Esophagus muscularis mucosa (tissue), 3 donors: ENCODE data around the gene ANKS3.

Source experiments
- POLR2A ChIP-seq: fragments of 450-650 bp; IDR thresholded peaks from one replicate; pipeline ENCODE4 v1.6.1; 2017; ENCODE audit warnings: antibody characterized with exemption, moderate library complexity, mild to moderate bottlenecking, low read depth
- TF ChIP-seq, protein P1 (sequence below), 3 experiments: fragments of 200-600 bp in 2 of 3; fragments of 450-650 bp in 1 of 3; sonication (generic) in 2 of 3; IDR thresholded peaks; one replicate each; pipeline ENCODE4 v1.5.1; 2017 to 2019; ENCODE audit warnings: antibody characterized with exemption in 3 of 3, mild to moderate bottlenecking in 2 of 3, moderate library complexity in 1 of 3

DNA sequence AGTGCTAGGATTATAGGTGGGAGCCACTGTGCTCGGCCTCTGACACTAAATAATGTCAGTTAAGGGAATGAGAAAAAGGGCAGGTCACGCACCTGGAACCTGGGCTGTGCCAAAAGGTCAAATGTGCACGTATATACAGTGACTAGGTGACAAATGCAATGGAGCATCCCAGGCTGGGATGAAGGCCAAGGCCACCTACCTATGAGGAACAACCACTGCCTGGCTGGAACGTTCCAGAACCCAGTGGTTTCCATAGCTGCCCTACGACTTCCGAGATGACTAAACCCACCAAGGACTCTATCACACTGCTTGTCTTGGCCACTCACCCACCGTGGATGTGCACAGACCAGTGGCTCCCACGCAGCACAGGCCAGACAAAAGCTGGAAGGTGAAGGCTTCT, 16.8 kb upstream of the ANKS3 start:
- TF ChIP-seq, protein P1, sequence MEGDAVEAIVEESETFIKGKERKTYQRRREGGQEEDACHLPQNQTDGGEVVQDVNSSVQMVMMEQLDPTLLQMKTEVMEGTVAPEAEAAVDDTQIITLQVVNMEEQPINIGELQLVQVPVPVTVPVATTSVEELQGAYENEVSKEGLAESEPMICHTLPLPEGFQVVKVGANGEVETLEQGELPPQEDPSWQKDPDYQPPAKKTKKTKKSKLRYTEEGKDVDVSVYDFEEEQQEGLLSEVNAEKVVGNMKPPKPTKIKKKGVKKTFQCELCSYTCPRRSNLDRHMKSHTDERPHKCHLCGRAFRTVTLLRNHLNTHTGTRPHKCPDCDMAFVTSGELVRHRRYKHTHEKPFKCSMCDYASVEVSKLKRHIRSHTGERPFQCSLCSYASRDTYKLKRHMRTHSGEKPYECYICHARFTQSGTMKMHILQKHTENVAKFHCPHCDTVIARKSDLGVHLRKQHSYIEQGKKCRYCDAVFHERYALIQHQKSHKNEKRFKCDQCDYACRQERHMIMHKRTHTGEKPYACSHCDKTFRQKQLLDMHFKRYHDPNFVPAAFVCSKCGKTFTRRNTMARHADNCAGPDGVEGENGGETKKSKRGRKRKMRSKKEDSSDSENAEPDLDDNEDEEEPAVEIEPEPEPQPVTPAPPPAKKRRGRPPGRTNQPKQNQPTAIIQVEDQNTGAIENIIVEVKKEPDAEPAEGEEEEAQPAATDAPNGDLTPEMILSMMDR (IDR thresholded peaks at IDR 0.05): no peak
- TF ChIP-seq POLR2A: no peak
